SK-N-SH treated with all-trans-retinoic acid at 6 μM for 48 hours (cell line): Measurements from ENCODE around the gene CBFA2T3.

Experiments
- ATAC-seq: fragments of 200-7000 bp; cut with Tn5 transposase; 3 replicates; pipeline ENCODE4 v1.9.1; 2020; ENCODE audit warnings: mild to moderate bottlenecking, moderate library complexity
- ARNTL ChIP-seq: fragments of 450-650 bp; formaldehyde crosslinking; IDR thresholded peaks from 2 replicates; pipeline ENCODE4 v1.5.0; 2020; ENCODE audit warnings: low read depth, mild to moderate bottlenecking, moderate library complexity, borderline replicate concordance
- BACH2 ChIP-seq: fragments of 250-450 bp; sonication (Bioruptor Pico); IDR thresholded peaks from 2 replicates; pipeline ENCODE4 v1.9.0; 2021; ENCODE audit warnings: mild to moderate bottlenecking, borderline replicate concordance
- CSDC2 ChIP-seq: fragments of 250-450 bp; sonication (Bioruptor Pico); IDR thresholded peaks from 2 replicates; pipeline ENCODE4 v1.5.0; 2020; ENCODE audit warnings: mild to moderate bottlenecking, moderate library complexity
- CSRNP3 ChIP-seq: fragments of 250-450 bp; sonication (Bioruptor Pico); IDR thresholded peaks from 2 replicates; pipeline ENCODE4 v1.5.1; 2021; ENCODE audit warnings: mild to moderate bottlenecking, moderate library complexity
- ESRRG ChIP-seq: fragments of 250-450 bp; sonication (Bioruptor Pico); IDR thresholded peaks from 2 replicates; pipeline ENCODE4 v1.6.1; 2021; ENCODE audit warnings: mild to moderate bottlenecking
- GLIS3 ChIP-seq: fragments of 250-450 bp; sonication (Bioruptor Pico); IDR thresholded peaks from 2 replicates; pipeline ENCODE4 v1.5.0; 2020; ENCODE audit warnings: mild to moderate bottlenecking, moderate library complexity
- ISL1 ChIP-seq: fragments of 250-450 bp; sonication (Bioruptor Pico); IDR thresholded peaks from 2 replicates; pipeline ENCODE4 v2.1.2; 2022; ENCODE audit warnings: mild to moderate bottlenecking, moderate library complexity
- OSR1 ChIP-seq: fragments of 250-450 bp; sonication (Bioruptor Pico); IDR thresholded peaks from 2 replicates; pipeline ENCODE4 v1.8.0; 2022; ENCODE audit warnings: moderate library complexity, mild to moderate bottlenecking, inconsistent platforms
- POU6F1 ChIP-seq: fragments of 250-450 bp; sonication (Bioruptor Pico); IDR thresholded peaks from 2 replicates; pipeline ENCODE4 v1.8.0; 2021; ENCODE audit warnings: low read depth, mild to moderate bottlenecking, moderate library complexity, borderline replicate concordance
- PPARA ChIP-seq: fragments of 250-450 bp; sonication (Bioruptor Pico); IDR thresholded peaks from 2 replicates; pipeline ENCODE4 v1.5.0; 2020; ENCODE audit warnings: mild to moderate bottlenecking, borderline replicate concordance
- RARB ChIP-seq: fragments of 250-450 bp; sonication (Bioruptor Pico); IDR thresholded peaks from 2 replicates; pipeline ENCODE4 v1.8.0; 2021; ENCODE audit warnings: mild to moderate bottlenecking, moderate library complexity
- SNAI2 ChIP-seq: fragments of 250-450 bp; sonication (Bioruptor Pico); IDR thresholded peaks from 2 replicates; pipeline ENCODE4 v1.5.0; 2020; ENCODE audit warnings: mild to moderate bottlenecking, moderate library complexity
- TCF4 ChIP-seq: fragments of 250-450 bp; sonication (Bioruptor Pico); IDR thresholded peaks from 2 replicates; pipeline ENCODE4 v1.8.0; 2021; ENCODE audit warnings: mild to moderate bottlenecking, moderate library complexity, borderline replicate concordance
- TOX ChIP-seq: fragments of 250-450 bp; sonication (Bioruptor Pico); IDR thresholded peaks from 2 replicates; pipeline ENCODE4 v1.8.0; 2021; ENCODE audit warnings: mild to moderate bottlenecking, moderate library complexity, borderline replicate concordance
- ZC3H10 ChIP-seq: fragments of 250-450 bp; sonication (Bioruptor Pico); IDR thresholded peaks from 2 replicates; pipeline ENCODE4 v1.5.1; 2021; ENCODE audit warnings: mild to moderate bottlenecking, moderate library complexity
- ZFP3 ChIP-seq: fragments of 250-450 bp; sonication (Bioruptor Pico); IDR thresholded peaks from 2 replicates; pipeline ENCODE4 v1.5.0; 2020; ENCODE audit warnings: mild to moderate bottlenecking, moderate library complexity
- ZFP30 ChIP-seq: fragments of 450-650 bp; formaldehyde crosslinking; IDR thresholded peaks from 2 replicates; pipeline ENCODE4 v1.5.0; 2022; ENCODE audit warnings: mild to moderate bottlenecking, moderate library complexity
- ZNF70 ChIP-seq: fragments of 450-650 bp; formaldehyde crosslinking; IDR thresholded peaks from 2 replicates; pipeline ENCODE4 v1.5.0; 2020; ENCODE audit warnings: mild to moderate bottlenecking, moderate library complexity
- ZNF8 ChIP-seq: fragments of 450-650 bp; formaldehyde crosslinking; IDR thresholded peaks from 2 replicates; pipeline ENCODE4 v1.5.0; 2020; ENCODE audit warnings: mild to moderate bottlenecking, moderate library complexity
- TF ChIP-seq, protein P1 (sequence below): fragments of 250-450 bp; sonication (Bioruptor Pico); IDR thresholded peaks from 2 replicates; pipeline ENCODE4 v1.8.0; 2020; ENCODE audit warnings: mild to moderate bottlenecking, moderate library complexity, borderline replicate concordance
- TF ChIP-seq, protein P2 (sequence below): fragments of 250-450 bp; sonication (Bioruptor Pico); IDR thresholded peaks from 2 replicates; pipeline ENCODE4 v1.5.0; 2020; ENCODE audit warnings: mild to moderate bottlenecking, moderate library complexity

Gene CBFA2T3

GRCh38 chr16:88951501-88951900 is 25.5 kb downstream of the CBFA2T3 start:
- no peak for TF ChIP-seq ARNTL (CRISPR knock-in tag)
- TF ChIP-seq CSDC2: no peak
- TF ChIP-seq TOX (CRISPR knock-in tag): no peak
- no peak for TF ChIP-seq PPARA
- TF ChIP-seq ZFP3: no peak
- TF ChIP-seq ZNF70 (CRISPR knock-in tag): no peak
- no peak for TF ChIP-seq ESRRG (CRISPR knock-in tag)
- TF ChIP-seq, protein P1, sequence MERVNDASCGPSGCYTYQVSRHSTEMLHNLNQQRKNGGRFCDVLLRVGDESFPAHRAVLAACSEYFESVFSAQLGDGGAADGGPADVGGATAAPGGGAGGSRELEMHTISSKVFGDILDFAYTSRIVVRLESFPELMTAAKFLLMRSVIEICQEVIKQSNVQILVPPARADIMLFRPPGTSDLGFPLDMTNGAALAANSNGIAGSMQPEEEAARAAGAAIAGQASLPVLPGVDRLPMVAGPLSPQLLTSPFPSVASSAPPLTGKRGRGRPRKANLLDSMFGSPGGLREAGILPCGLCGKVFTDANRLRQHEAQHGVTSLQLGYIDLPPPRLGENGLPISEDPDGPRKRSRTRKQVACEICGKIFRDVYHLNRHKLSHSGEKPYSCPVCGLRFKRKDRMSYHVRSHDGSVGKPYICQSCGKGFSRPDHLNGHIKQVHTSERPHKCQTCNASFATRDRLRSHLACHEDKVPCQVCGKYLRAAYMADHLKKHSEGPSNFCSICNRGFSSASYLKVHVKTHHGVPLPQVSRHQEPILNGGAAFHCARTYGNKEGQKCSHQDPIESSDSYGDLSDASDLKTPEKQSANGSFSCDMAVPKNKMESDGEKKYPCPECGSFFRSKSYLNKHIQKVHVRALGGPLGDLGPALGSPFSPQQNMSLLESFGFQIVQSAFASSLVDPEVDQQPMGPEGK (CRISPR knock-in tag): no peak
- no peak for TF ChIP-seq GLIS3 (CRISPR knock-in tag)
- TF ChIP-seq RARB: no peak
- TF ChIP-seq, protein P2, sequence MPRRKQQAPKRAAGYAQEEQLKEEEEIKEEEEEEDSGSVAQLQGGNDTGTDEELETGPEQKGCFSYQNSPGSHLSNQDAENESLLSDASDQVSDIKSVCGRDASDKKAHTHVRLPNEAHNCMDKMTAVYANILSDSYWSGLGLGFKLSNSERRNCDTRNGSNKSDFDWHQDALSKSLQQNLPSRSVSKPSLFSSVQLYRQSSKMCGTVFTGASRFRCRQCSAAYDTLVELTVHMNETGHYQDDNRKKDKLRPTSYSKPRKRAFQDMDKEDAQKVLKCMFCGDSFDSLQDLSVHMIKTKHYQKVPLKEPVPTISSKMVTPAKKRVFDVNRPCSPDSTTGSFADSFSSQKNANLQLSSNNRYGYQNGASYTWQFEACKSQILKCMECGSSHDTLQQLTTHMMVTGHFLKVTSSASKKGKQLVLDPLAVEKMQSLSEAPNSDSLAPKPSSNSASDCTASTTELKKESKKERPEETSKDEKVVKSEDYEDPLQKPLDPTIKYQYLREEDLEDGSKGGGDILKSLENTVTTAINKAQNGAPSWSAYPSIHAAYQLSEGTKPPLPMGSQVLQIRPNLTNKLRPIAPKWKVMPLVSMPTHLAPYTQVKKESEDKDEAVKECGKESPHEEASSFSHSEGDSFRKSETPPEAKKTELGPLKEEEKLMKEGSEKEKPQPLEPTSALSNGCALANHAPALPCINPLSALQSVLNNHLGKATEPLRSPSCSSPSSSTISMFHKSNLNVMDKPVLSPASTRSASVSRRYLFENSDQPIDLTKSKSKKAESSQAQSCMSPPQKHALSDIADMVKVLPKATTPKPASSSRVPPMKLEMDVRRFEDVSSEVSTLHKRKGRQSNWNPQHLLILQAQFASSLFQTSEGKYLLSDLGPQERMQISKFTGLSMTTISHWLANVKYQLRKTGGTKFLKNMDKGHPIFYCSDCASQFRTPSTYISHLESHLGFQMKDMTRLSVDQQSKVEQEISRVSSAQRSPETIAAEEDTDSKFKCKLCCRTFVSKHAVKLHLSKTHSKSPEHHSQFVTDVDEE (CRISPR knock-in tag): no peak
- TF ChIP-seq, all 23 proteins: peak for 0
- ATAC-seq: no peak

GRCh38 chr16:88948781-88949490 is 28.1 kb downstream of the CBFA2T3 start:
- TF ChIP-seq SNAI2 (CRISPR knock-in tag): no peak
- no peak for TF ChIP-seq ZNF70 (CRISPR knock-in tag)
- no peak for TF ChIP-seq CSRNP3 (CRISPR knock-in tag)
- no peak for TF ChIP-seq ISL1
- no peak for TF ChIP-seq ARNTL (CRISPR knock-in tag)
- TF ChIP-seq ZFP30 (CRISPR knock-in tag): no peak
- no peak for TF ChIP-seq OSR1 (CRISPR knock-in tag)
- no peak for TF ChIP-seq GLIS3 (CRISPR knock-in tag)
- no peak for TF ChIP-seq TOX (CRISPR knock-in tag)
- TF ChIP-seq ZNF8 (CRISPR knock-in tag): no peak
- TF ChIP-seq RARB: no peak
- no peak for TF ChIP-seq PPARA
- TF ChIP-seq, protein P2 (CRISPR knock-in tag): no peak
- TF ChIP-seq ZC3H10 (CRISPR knock-in tag): no peak
- no peak for TF ChIP-seq BACH2 (CRISPR knock-in tag)
- no peak for TF ChIP-seq POU6F1 (CRISPR knock-in tag)
- no peak for TF ChIP-seq TCF4 (CRISPR knock-in tag)
- ATAC-seq: peak; percentile 28; the same call in 1 of the 3 replicates
